H9 (cell line): ENCODE data around the gene CTIF. TPM values are rescaled to one million over a fixed set of nuclear protein-coding genes. Genes with fewer than 3 reads are reported as not detected.

Experiments
- DNase-seq: peaks from one replicate; pipeline ENCODE4 v3.0.0-alpha.2; 2017
- H2AFZ ChIP-seq: one replicate; pipeline ENCODE4 v1.6.1; 2013; ENCODE audit warnings: mild to moderate bottlenecking, low read length, control low read depth, moderate library complexity
- H2AK5ac ChIP-seq: 2 replicates; pipeline ENCODE4 v1.6.1; 2013; ENCODE audit warnings: low read length, control low read depth, mixed read lengths; ENCODE audit not compliant: insufficient read length
- H2BK120ac ChIP-seq: one replicate; pipeline ENCODE4 v1.6.1; 2013; ENCODE audit warnings: low read depth, mild to moderate bottlenecking, low read length, control low read depth, inconsistent platforms; ENCODE audit not compliant: poor library complexity, severe bottlenecking
- H2BK12ac ChIP-seq: 2 replicates; pipeline ENCODE4 v1.6.1; 2013; ENCODE audit warnings: low read length, control low read depth, mixed read lengths, low read depth; ENCODE audit not compliant: insufficient read length
- H2BK15ac ChIP-seq: 2 replicates; pipeline ENCODE4 v1.6.1; 2013; ENCODE audit warnings: low read depth, low read length, control low read depth
- H2BK20ac ChIP-seq: one replicate; pipeline ENCODE4 v1.6.1; 2013; ENCODE audit warnings: low read depth, mild to moderate bottlenecking, low read length, control low read depth, inconsistent platforms; ENCODE audit not compliant: poor library complexity, severe bottlenecking
- H2BK5ac ChIP-seq: 2 replicates; pipeline ENCODE4 v1.6.1; 2013; ENCODE audit warnings: low read length, control low read depth, mixed read lengths; ENCODE audit not compliant: insufficient read length
- H3K14ac ChIP-seq: 2 replicates; pipeline ENCODE4 v1.6.1; 2013; ENCODE audit warnings: low read length, control low read depth; ENCODE audit not compliant: insufficient read depth
- H3K18ac ChIP-seq: 2 replicates; pipeline ENCODE4 v1.6.1; 2013; ENCODE audit warnings: low read depth, mild to moderate bottlenecking, mixed read lengths, low read length, control low read depth; ENCODE audit not compliant: insufficient read length
- H3K23ac ChIP-seq: 2 replicates; pipeline ENCODE4 v1.6.1; 2013; ENCODE audit warnings: low read length, control low read depth, mixed read lengths, low read depth; ENCODE audit not compliant: insufficient read length
- H3K23me2 ChIP-seq: 2 replicates; pipeline ENCODE4 v1.6.1; 2013; ENCODE audit warnings: low read depth, mild to moderate bottlenecking, mixed read lengths, low read length, control low read depth; ENCODE audit not compliant: insufficient read length, poor library complexity, severe bottlenecking
- H3K27ac ChIP-seq: 2 replicates; pipeline ENCODE4 v1.5.1; 2013; ENCODE audit warnings: low read length, control low read depth, mixed read lengths, low read depth; ENCODE audit not compliant: insufficient read length
- H3K27me3 ChIP-seq: 2 replicates; pipeline ENCODE4 v1.6.1; 2013; ENCODE audit warnings: low read length, control low read depth, inconsistent platforms; ENCODE audit not compliant: insufficient read depth
- H3K4ac ChIP-seq: 2 replicates; pipeline ENCODE4 v1.6.1; 2013; ENCODE audit warnings: low read depth, mild to moderate bottlenecking, control low read depth, inconsistent platforms, low read length, moderate library complexity
- H3K4me1 ChIP-seq: 2 replicates; pipeline ENCODE4 v1.6.1; 2013; ENCODE audit warnings: low read length, control low read depth, inconsistent platforms; ENCODE audit not compliant: insufficient read depth
- H3K4me2 ChIP-seq: 2 replicates; pipeline ENCODE4 v1.6.1; 2013; ENCODE audit warnings: low read length, control low read depth, mixed read lengths; ENCODE audit not compliant: insufficient read length, insufficient read depth
- H3K56ac ChIP-seq: 2 replicates; pipeline ENCODE4 v1.6.1; 2013; ENCODE audit warnings: low read depth, mild to moderate bottlenecking, mixed read lengths, low read length, control low read depth; ENCODE audit not compliant: insufficient read length
- H3K79me1 ChIP-seq: 2 replicates; pipeline ENCODE4 v1.6.1; 2013; ENCODE audit warnings: low read depth, mild to moderate bottlenecking, moderate library complexity, low read length, control low read depth, inconsistent platforms; ENCODE audit not compliant: insufficient read depth, poor library complexity, severe bottlenecking
- H3K79me2 ChIP-seq: 2 replicates; pipeline ENCODE4 v1.6.1; 2013; ENCODE audit warnings: low read length, control low read depth, inconsistent platforms; ENCODE audit not compliant: insufficient read depth
- H3K9ac ChIP-seq: 2 replicates; pipeline ENCODE4 v1.6.1; 2013; ENCODE audit warnings: low read length, control low read depth, mixed read lengths; ENCODE audit not compliant: insufficient read length; ENCODE audit errors: extremely low read depth
- H3K9me3 ChIP-seq: one replicate; pipeline ENCODE4 v1.6.1; 2013; ENCODE audit warnings: low read depth, low read length, inconsistent platforms; ENCODE audit not compliant: control insufficient read depth
- H3T11ph ChIP-seq: one replicate; pipeline ENCODE4 v1.6.1; 2013; ENCODE audit warnings: mild to moderate bottlenecking, low read length, control low read depth, inconsistent platforms
- H4K20me1 ChIP-seq: one replicate; pipeline ENCODE4 v1.6.1; 2013; ENCODE audit not compliant: control insufficient read depth, insufficient read length, insufficient read depth
- H4K5ac ChIP-seq: 2 replicates; pipeline ENCODE4 v1.6.1; 2013; ENCODE audit warnings: low read depth, mild to moderate bottlenecking, mixed read lengths, low read length, control low read depth; ENCODE audit not compliant: insufficient read length
- H4K8ac ChIP-seq: replicated peaks from 2 replicates; pipeline ENCODE4 v1.6.1; 2013; ENCODE audit warnings: low read length, control low read depth, mixed read lengths, low read depth; ENCODE audit not compliant: insufficient read length
- H4K91ac ChIP-seq: 2 replicates; pipeline ENCODE4 v1.6.1; 2013; ENCODE audit warnings: low read depth, mild to moderate bottlenecking, moderate library complexity, mixed read lengths, low read length, control low read depth; ENCODE audit not compliant: insufficient read length
- H3K27ac Mint-ChIP-seq, 3 experiments: 2 replicates in 2 of 3; 3 replicates in 1 of 3; pipeline ENCODE4 v1.8.0; 2020 to 2021; ENCODE audit warnings: mixed read lengths in 3 of 3, mild to moderate bottlenecking in 1 of 3, moderate library complexity in 1 of 3
- H3K27me3 Mint-ChIP-seq: 2 replicates; pipeline ENCODE4 v1.8.0; 2021; ENCODE audit warnings: low read depth, mild to moderate bottlenecking, moderate library complexity, mixed read lengths
- H3K36me3 Mint-ChIP-seq, 3 experiments: 2 replicates in 2 of 3; 3 replicates in 1 of 3; pipeline ENCODE4 v1.8.0; 2020 to 2021; ENCODE audit warnings: low read depth in 3 of 3, mixed read lengths in 3 of 3; ENCODE audit not compliant: insufficient read depth in 1 of 3
- H3K4me1 Mint-ChIP-seq, 2 experiments: 2 replicates each; pipeline ENCODE4 v1.8.0; 2020; ENCODE audit warnings: mixed read lengths in 2 of 2
- H3K4me3 Mint-ChIP-seq, 2 experiments: 2 replicates in 1 of 2; 3 replicates in 1 of 2; pipeline ENCODE4 v1.8.0; 2020 to 2021; ENCODE audit warnings: mild to moderate bottlenecking in 2 of 2, mixed read lengths in 2 of 2, moderate library complexity in 1 of 2
- H3K9me3 Mint-ChIP-seq, 2 experiments: 2 replicates in 1 of 2; 3 replicates in 1 of 2; pipeline ENCODE4 v1.8.0; 2020; ENCODE audit warnings: mild to moderate bottlenecking in 2 of 2, mixed read lengths in 2 of 2, moderate library complexity in 1 of 2
- CTCF ChIP-seq: fragments of 200-600 bp; sonication (generic); conservative IDR thresholded peaks from 3 replicates; pipeline ENCODE4 v1.8.0; 2021; ENCODE audit warnings: antibody characterized with exemption, mild to moderate bottlenecking
- WGBS: extraction: QIAGEN DNeasy Blood & Tissue Kit; methylation state at CpG from one replicate; pipeline ENCODE4 v1.1.7; 2013; ENCODE audit warnings: missing lambda C conversion rate, low lambda C conversion rate, mixed read lengths; ENCODE audit not compliant: insufficient read length; ENCODE audit errors: extremely low coverage; 5-methylcytosine and 5-hydroxymethylcytosine counted together
- total RNA-seq: library from RNA; stranded (reverse); gene quantifications from 2 replicates; pipeline ENCODE4 v1.2.1, GENCODE V29; 2021

Gene CTIF
- total RNA-seq, 1 experiment from 2014 or later, result 15.8 TPM

DNA sequence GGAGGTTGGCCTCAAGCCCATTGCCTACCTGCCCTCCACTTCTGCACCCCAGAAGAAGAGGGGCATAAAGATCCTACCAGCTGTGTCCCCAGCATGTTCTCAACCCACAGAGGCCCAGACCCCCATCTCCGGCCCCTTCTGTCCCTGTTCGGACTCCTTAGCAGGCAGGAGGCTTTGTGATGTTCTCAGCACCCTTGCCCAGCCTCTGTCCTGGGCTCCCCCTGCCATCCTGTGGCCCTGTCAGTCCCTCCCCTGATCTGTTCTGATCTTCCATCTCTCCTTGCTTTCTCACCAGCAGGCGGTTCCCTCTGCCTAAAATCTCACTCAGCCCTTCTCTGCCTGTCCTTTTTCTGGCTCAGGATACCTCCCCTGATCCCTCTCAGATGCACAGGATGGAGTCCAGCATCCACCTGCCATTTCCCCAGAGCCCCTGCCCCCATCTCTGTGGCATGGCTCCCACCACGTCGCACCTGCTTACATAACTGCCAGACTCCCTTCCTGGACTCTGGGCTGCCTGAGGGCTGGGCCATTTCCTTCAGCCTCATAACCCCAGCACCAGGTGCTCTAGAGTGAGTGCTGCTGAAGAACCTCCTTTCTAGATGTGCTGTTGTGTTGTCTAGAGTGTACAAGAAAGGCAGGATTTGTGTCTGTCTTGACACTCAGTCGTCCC is 134.0 kb downstream of the CTIF start:
- Mint-ChIP-seq H3K27me3 (no peaks in the 10 kb centered on the region), H3K4me1 (0 out of 4 replicates have a peak, but pooled peaks cover 0 to 4% of the 10 kb centered on the region in 2 experiments), H3K27ac (peak overlapping the region in 1 of 3 experiments; percentile 24; a peak in 2 of 7 replicates), H3K4me3 (no peak overlapping the region), H3K36me3 (peaks cover 11 to 20% (median 16%) of the 10 kb centered on the region in 3 experiments), H3K9me3 (peaks cover 11 to 12% of the 10 kb centered on the region in 2 experiments)
- no peak overlapping the region for H2BK20ac ChIP-seq
- no peak overlapping the region for H4K5ac ChIP-seq
- H3K4me2 ChIP-seq, result no peak overlapping the region
- H3K14ac ChIP-seq, result no peak overlapping the region
- no peak overlapping the region for H2BK5ac ChIP-seq
- no peaks in the 10 kb centered on the region for H3K79me2 ChIP-seq
- H2AFZ ChIP-seq, result no peak overlapping the region
- no peak overlapping the region for H2BK120ac ChIP-seq
- no peak overlapping the region for H2BK12ac ChIP-seq
- H2AK5ac ChIP-seq, result no peak overlapping the region
- H3K27ac ChIP-seq, result no peak overlapping the region
- H4K91ac ChIP-seq, result no peak overlapping the region
- H3K79me1 ChIP-seq, result no peaks in the 10 kb centered on the region
- no peaks in the 10 kb centered on the region for H3K4me1 ChIP-seq
- no peak overlapping the region for H3K56ac ChIP-seq
- no peak overlapping the region for H3K9ac ChIP-seq
- H3K18ac ChIP-seq, result no peak overlapping the region
- no peak overlapping the region for H3K23ac ChIP-seq
- no CpG with 5 or more reads among the region's 6 CpGs for WGBS
- no peak for DNase-seq
- H2BK15ac ChIP-seq, result no peak overlapping the region
- no peaks in the 10 kb centered on the region for H3K23me2 ChIP-seq
- no peak overlapping the region for H4K8ac ChIP-seq
- no peaks in the 10 kb centered on the region for H3K27me3 ChIP-seq
- TF ChIP-seq CTCF, result no peak
- no peak overlapping the region for H3K4ac ChIP-seq
- H3K9me3 ChIP-seq, result no peaks in the 10 kb centered on the region
- no peaks in the 10 kb centered on the region for H4K20me1 ChIP-seq
- H3T11ph ChIP-seq, result no peak overlapping the region
